A549 (cell line): ENCODE results near the gene GAS5.

Experiments
- CBX8 ChIP-seq: fragments of 200-600 bp; sonication (generic); IDR thresholded peaks from 2 replicates; pipeline ENCODE4 v1.6.1; 2016
- JUNB ChIP-seq: fragments of >200 bp; sonication (Bioruptor Twin); formaldehyde crosslinking; IDR thresholded peaks from 2 replicates; pipeline ENCODE4 v1.6.1; 2016
- TF ChIP-seq, protein P1 (sequence below): fragments of 150-350 bp; IDR thresholded peaks from 2 replicates; pipeline ENCODE4 v1.6.1; 2014; ENCODE audit warnings: low read depth, mild to moderate bottlenecking, low read length
- TF ChIP-seq, protein P2 (sequence below): fragments of >200 bp; sonication (Bioruptor Twin); formaldehyde crosslinking; IDR thresholded peaks from 3 replicates; pipeline ENCODE4 v1.5.1; 2016
- TF ChIP-seq, protein P3 (sequence below): fragments of 450-650 bp; IDR thresholded peaks from 2 replicates; pipeline ENCODE4 v1.6.1; 2014; ENCODE audit warnings: antibody characterized with exemption

DNA sequence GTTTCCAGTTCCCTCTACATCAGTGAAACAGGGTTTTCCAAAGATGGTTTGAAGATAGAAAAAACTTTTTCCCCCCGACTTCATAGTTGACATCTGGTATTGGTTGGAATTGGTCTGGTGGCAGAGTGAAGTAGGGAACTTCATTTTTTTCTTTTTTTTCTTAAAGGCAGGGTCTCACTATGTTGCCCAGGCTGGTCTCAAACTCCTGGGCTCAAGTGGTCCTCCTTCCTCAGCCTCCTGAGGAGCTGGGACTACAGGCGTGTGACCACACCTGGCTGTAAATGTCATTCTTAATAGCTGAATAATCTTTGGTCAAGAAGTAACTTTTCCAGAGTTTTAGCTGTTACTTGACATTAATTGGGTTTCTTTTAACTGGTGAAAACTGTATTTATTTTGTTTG, 22.1 kb upstream of the GAS5 start:
- TF ChIP-seq CBX8, result no peak
- no peak for TF ChIP-seq JUNB
- TF ChIP-seq, protein P1, sequence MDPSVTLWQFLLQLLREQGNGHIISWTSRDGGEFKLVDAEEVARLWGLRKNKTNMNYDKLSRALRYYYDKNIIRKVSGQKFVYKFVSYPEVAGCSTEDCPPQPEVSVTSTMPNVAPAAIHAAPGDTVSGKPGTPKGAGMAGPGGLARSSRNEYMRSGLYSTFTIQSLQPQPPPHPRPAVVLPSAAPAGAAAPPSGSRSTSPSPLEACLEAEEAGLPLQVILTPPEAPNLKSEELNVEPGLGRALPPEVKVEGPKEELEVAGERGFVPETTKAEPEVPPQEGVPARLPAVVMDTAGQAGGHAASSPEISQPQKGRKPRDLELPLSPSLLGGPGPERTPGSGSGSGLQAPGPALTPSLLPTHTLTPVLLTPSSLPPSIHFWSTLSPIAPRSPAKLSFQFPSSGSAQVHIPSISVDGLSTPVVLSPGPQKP, result no peak
- TF ChIP-seq, protein P2, sequence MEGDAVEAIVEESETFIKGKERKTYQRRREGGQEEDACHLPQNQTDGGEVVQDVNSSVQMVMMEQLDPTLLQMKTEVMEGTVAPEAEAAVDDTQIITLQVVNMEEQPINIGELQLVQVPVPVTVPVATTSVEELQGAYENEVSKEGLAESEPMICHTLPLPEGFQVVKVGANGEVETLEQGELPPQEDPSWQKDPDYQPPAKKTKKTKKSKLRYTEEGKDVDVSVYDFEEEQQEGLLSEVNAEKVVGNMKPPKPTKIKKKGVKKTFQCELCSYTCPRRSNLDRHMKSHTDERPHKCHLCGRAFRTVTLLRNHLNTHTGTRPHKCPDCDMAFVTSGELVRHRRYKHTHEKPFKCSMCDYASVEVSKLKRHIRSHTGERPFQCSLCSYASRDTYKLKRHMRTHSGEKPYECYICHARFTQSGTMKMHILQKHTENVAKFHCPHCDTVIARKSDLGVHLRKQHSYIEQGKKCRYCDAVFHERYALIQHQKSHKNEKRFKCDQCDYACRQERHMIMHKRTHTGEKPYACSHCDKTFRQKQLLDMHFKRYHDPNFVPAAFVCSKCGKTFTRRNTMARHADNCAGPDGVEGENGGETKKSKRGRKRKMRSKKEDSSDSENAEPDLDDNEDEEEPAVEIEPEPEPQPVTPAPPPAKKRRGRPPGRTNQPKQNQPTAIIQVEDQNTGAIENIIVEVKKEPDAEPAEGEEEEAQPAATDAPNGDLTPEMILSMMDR, result no peak
- TF ChIP-seq, protein P3, sequence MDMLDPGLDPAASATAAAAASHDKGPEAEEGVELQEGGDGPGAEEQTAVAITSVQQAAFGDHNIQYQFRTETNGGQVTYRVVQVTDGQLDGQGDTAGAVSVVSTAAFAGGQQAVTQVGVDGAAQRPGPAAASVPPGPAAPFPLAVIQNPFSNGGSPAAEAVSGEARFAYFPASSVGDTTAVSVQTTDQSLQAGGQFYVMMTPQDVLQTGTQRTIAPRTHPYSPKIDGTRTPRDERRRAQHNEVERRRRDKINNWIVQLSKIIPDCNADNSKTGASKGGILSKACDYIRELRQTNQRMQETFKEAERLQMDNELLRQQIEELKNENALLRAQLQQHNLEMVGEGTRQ, result no peak
